Measurements from ENCODE around the gene GATD1.

DNA sequence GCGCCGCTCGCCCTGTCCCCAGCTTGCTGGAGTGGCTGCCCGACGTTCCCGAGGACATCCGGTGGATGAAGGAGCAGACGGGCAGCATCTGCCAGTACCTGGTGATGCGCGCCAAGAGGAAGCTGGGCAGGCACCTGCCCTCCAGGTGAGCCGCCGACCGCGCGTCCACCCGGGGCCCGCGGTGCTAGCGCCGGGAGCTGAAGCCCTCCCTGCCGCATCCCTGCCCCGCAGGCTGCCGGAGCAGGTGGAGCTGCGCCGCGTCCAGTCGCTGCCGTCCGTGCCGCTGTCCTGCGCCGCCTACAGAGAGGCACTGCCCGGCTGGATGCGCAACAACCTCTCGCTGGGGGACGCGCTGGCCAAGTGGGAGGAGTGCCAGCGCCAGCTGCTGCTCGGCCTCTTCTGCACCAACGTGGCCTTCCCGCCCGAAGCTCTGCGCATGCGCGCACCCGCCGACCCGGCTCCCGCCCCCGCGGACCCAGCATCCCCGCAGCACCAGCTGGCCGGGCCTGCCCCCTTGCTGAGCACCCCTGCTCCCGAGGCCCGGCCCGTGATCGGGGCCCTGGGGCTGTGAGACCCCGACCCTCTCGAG, 47.1 kb upstream of the GATD1 start:
- TF ChIP-seq, protein P1, sequence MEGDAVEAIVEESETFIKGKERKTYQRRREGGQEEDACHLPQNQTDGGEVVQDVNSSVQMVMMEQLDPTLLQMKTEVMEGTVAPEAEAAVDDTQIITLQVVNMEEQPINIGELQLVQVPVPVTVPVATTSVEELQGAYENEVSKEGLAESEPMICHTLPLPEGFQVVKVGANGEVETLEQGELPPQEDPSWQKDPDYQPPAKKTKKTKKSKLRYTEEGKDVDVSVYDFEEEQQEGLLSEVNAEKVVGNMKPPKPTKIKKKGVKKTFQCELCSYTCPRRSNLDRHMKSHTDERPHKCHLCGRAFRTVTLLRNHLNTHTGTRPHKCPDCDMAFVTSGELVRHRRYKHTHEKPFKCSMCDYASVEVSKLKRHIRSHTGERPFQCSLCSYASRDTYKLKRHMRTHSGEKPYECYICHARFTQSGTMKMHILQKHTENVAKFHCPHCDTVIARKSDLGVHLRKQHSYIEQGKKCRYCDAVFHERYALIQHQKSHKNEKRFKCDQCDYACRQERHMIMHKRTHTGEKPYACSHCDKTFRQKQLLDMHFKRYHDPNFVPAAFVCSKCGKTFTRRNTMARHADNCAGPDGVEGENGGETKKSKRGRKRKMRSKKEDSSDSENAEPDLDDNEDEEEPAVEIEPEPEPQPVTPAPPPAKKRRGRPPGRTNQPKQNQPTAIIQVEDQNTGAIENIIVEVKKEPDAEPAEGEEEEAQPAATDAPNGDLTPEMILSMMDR (IDR thresholded peaks at IDR 0.05): no peak
- TF ChIP-seq EP300 (IDR thresholded peaks at IDR 0.05): no peak

Data from stomach (tissue), 4 donors.